Fibroblast of the aortic adventitia (primary cell): ENCODE data around the gene SH3PXD2A. TPM values are rescaled to one million over a fixed set of nuclear protein-coding genes. Genes with fewer than 3 reads are reported as not detected.

Experiments used
- DNase-seq: peaks from one replicate; pipeline ENCODE4 v3.0.0-alpha.2; 2010; ENCODE audit warnings: low read depth
- H3K4me3 ChIP-seq: 2 replicates; pipeline ENCODE4 v1.5.1; 2011; ENCODE audit warnings: low read depth, mild to moderate bottlenecking, control low read depth, low read length, moderate library complexity
- CTCF ChIP-seq: IDR thresholded peaks from 2 replicates; pipeline ENCODE4 v1.5.1; 2011; ENCODE audit warnings: mild to moderate bottlenecking, low read length, control low read depth, inconsistent platforms; ENCODE audit not compliant: insufficient read depth
- total RNA-seq: library from RNA; depleted of rRNA; stranded (reverse); fragments of >200 nt; gene quantifications from 2 replicates; pipeline ENCODE4 v1.2.3, GENCODE V29; 2012; ENCODE audit warnings: low replicate concordance

Gene SH3PXD2A
- total RNA-seq, 1 donor: 20.4 TPM

GRCh38 chr10:103688491-103688890 is 166.9 kb downstream of the SH3PXD2A start:
- DNase-seq: peak; percentile 42
- H3K4me3 ChIP-seq: no peak overlapping the region
- no peak for TF ChIP-seq CTCF

GRCh38 chr10:103687718-103688117 is 167.7 kb downstream of the SH3PXD2A start:
- DNase-seq: no peak
- TF ChIP-seq CTCF: no peak

GRCh38 chr10:103687172-103687571 is 168.2 kb downstream of the SH3PXD2A start:
- no peak overlapping the region for H3K4me3 ChIP-seq
- no peak for DNase-seq
- no peak for TF ChIP-seq CTCF

More at GRCh38 chr10:103687718-103688117, 167.7 kb downstream of the SH3PXD2A start:
- no peak overlapping the region for H3K4me3 ChIP-seq

GRCh38 chr10:103685880-103686669 is 169.3 kb downstream of the SH3PXD2A start:
- peak; percentile 99 for TF ChIP-seq CTCF
- H3K4me3 ChIP-seq: no peak overlapping the region
- DNase-seq: peak; percentile 74

- no peak for TF ChIP-seq CTCF
- DNase-seq: no peak
- H3K4me3 ChIP-seq: no peak overlapping the region
These were observed 171.5 kb downstream of the SH3PXD2A start for GRCh38 chr10:103683851-103684250.

GRCh38 chr10:103682631-103683030 is 172.7 kb downstream of the SH3PXD2A start:
- TF ChIP-seq CTCF: no peak

More at GRCh38 chr10:103682631-103683030, 172.7 kb downstream of the SH3PXD2A start:
- H3K4me3 ChIP-seq: no peak overlapping the region
- no peak for DNase-seq
